Activated CD4-positive, alpha-beta T cell treated with anti-CD3 and anti-CD28 coated beads, Interleukin-2, Interleukin-4, amounts not matched to agents 100 ng/mL and 50 ng/mL, durations not matched to agents 16 hours and 8 hours (primary cell): ENCODE measurements around the gene HOXC9.
"Not testable (repeated sequence)": the region's sequence is repeated elsewhere in the genome, so short reads cannot be mapped to it uniquely, and the experiment has no call there.

Experiments
- DNase-seq: peaks from one replicate; pipeline ENCODE4 v3.0.0-alpha.2; 2020; ENCODE audit warnings: low spot score

Gene HOXC9

DNA sequence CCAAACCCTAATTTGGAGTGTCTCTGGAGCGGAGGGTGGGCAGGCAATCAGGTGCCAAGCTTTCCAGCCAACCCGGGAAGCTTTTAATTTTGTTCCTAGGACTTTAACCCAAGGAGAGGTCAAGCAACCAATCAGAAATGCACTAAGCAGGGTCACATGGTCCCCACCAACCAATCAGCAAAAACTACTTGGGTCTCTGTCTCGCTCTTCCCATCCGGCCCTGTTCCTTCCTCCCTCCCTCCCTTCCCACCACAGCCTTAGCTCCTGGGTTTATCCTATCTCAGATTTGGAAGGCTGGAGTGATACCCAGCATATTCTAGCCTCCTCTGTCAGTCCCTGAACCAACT lies 40.2 kb downstream of the HOXC9 start:
- no peak for DNase-seq

DNA sequence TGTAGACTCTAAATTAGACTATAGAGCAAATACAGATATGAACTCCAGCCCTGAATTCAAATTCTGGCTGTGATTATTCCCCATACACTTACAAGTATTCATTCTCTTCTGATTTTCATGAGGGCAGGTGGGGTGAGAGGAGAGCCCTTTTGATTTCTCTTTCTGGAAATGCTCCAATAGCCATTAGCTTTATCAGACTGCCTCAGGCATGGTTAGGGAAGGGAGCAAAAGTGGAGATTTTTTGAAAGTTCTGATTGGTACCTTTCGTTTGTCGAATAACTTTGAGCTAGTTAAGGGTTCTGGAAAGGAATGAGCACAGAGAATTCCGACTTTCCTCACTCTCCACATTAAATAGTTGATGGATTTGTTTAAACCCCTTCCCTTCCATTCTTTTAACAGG lies 40.7 kb downstream of the HOXC9 start:
- no peak for DNase-seq

DNA sequence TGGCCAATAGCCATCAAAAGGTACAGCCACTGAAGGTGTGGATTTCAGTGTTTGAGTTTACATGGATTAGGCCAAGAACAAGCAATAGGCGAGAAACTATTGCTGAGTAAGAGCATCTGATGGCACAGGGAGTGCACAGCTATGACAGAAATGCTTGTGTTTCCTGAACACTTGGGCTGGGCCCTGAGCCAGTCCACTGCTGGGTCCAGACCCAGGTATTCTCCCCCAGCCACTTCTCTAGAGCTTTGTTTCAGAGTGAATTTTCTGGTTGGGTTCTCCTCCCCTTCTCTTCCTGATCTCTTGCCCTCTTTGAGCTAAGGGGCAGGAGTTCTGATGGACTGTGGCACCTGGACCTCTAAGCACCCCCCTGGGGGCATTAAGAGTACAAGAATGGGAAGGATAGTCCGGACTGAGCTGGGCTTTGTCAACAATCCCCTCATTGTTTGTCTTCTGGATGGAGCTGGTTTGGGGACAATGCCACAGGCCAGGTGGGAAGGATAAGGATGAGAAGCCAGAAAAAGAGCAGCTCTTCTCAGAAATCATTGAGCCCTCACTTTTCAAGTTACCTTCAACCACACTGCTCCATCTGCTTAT lies 41.2 kb downstream of the HOXC9 start:
- no peak for DNase-seq

DNA sequence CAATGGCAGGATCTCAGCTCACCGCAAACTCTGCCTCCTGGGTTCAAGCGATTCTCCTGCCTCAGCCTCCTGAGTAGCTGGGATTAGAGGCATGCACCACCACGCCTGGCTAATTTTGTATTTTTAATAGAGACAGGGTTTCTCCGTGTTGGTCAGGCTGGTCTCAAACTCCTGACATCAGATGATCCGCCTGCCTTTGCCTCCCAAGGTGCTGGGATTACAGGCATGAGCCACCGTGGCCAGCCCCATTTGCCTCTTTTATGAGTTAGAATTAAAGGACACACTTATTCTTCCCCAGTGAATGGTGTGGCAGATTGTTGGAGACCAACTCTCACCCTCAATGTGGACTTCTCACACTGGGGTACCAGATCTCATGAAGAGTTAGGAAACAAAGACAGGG lies 42.1 kb downstream of the HOXC9 start:
- not testable (repeated sequence) for DNase-seq

DNA sequence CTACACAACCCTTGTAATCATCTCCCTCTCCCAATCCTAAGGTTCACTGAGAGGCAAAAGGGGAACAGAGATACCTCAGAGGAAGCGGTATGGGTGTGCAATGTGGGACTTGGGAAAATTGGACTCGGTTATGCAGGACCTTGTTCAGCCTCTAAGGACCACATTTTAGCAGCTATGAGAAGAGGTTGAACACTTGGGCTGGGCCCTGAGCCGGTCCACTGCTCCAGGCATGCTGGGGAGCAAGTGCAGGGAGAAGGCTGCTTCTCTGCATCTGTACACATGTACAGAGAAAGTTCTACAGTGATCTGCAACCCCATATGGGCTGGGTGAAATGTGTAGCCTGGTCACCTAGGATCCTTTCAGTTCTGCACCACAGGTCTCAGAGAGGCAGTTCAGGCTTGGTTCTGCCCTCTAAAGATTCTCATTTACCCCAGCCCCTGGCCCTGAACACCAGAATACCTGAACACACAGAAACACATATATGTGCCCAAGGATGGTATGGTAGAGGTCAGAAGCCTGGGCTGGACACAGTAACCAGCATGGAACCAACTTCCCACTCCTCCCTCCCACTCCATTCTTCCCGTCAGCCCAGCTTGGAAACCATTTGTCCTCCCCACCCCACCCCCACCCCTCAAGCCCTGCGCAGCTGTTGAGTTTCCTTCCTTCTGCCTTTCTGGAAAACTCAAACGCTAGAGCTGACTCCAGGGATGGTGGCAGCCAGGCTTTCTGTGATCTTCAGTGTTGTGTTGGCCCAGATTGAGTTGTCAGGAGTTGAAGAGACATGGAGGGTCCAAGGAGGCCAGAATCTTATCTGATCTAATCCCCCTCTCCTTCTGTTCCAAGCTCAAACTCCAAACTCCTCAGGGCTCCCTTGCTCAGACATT lies 43.3 kb downstream of the HOXC9 start:
- DNase-seq = no peak

DNA sequence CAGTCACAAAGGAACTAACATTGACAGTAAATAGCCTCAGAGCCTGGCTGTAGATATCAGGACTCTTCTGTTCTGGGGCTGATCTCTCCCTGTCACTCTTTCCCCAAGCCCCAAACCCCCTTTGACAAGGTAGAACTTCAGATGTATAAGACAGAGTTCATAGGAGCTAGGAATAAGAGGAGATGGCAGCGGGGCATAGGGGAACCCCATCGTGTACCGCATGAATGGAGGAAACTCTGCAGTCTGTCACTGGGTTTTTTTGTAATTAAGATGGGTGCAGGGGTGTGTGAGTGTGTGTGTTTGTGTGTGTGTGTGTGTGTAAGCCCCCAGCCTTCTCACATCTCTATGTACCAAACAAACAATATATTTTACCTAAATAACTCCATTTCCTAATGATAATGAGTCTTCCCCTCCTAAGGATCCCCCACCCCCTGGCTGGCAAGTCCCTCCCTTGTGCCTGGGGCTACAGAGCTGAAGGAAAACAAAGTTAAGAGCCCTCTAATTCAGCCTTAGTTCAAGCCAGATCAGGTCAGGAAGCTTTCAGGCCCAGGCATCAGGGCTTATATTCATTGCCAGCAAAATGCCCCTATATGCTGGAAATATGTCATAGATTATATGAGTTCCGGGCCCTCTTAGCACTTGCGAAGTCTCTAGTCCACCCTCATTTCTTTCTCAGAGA lies 44.6 kb downstream of the HOXC9 start:
- DNase-seq = no peak

DNA sequence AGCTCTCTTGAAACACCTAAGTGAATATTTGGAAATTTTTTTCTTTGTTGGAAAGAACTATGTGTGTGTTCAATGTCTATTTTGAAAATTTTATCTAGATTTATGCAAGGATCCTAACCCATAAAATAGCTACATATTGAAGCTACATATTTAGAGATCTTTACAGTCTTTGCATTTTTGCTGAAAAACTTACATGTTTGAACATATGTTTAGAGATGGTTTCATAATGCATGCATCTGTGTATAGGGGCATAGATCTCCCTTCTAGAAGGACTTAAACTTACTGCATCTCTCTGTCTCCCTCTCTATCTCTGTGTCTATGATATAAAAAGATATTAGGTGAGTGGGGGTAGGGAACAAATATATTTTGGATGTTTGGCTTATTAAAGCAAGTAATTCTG lies 45.4 kb downstream of the HOXC9 start:
- no peak for DNase-seq

DNA sequence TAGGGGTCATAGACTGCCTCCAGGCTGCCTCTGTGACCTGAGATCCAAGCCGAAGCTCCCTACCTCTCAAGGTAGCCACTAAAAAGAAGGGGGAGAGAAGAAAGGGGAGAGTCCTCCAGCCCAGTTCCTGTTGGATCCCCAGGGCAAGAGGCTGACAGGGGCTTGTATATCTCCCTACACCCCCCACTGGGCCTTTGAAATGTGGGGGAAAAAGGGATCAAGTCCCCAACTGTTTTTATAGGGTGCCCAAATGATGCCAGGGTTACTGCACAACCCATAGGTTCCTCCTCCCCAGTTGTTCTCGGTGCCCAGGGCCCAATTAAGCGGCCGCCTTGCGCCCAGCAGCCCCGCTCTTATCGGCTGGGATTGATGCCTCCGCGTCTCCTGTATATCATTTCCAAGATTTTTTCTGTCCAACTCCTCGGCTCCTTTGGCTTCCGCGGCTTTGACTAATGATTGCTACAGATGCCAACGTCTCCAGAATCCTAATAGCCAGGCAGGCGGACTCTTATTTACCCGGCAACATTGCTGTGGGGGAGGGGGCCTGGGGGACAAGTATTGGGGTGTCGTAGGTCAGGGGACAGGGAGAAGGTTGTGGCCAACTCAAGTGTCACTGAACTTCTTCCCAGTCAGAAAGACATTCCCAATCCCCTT lies 46.0 kb downstream of the HOXC9 start:
- DNase-seq = no peak

DNA sequence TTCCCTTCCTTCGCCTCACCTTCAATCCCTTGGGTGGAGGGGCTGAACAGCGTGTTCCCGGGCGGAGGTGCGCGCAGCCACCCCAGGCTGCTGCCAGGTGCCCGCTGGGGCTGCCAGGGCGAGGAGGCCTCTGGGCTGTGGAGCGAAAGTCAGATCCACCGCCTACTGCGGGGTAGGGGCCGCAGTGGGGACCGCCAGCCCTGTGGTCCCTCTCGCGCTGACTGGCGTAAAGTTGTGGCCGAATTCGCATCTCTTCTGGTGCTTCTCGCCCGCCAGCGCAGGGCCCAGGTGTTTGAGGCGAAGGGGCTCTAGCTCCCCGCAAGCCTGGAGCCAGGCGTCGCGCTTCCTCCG lies 46.8 kb downstream of the HOXC9 start:
- no peak for DNase-seq

DNA sequence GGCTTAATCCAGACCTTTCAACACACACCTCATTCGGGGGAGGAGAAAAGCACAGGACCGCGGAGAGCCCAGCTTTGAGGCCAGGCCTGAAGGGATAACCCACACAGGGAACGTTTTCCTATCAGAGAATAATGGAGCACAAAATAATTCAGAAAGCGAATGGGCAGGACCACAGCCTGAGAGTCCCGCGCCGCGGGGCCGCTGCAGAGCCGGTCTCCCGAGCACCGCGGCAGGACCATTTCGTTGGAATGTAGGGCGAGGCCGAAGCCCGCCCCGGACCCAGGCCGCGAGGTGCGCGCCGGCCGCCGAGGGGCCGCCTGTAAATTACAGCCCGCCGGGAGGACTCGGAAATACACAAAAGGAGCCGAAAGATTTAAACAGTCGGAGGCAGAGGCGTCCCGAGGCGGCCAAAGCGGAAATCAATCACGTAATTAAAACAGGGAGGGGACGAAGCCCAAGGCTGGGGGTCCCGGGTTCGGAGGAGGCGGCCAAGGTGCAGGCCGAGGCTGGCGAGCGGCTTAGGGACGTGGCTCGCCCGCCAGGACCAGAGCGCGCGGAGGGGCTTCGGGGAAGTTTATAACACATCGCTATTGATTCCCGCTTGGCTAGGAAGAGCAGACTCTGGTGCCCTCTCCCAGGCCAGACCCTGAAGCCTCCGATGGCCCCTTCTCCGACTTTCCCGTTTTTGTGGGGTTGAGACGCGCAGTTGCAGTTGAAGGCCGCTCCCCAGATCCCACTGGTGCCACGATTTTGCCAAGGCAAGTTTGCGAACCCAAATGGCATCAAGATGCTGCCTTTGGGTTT lies 47.4 kb downstream of the HOXC9 start:
- DNase-seq = no peak

DNA sequence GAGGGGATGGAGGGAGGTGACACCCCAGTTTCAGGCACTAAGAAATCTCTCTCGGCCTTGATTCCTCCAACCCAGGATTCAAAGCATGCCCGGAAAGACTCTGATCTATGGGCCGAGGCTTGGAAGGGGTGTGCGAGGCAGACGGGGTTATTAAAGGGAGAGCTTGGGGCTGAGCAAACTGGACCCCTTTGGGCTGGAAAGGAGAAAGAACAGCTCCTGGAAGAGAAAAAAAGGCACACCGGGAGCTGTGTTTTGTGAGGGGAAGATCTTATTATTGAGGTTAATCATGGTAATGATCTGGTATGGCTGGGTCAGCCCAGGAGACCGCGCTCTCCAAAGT lies 48.0 kb downstream of the HOXC9 start:
- DNase-seq = no peak

DNA sequence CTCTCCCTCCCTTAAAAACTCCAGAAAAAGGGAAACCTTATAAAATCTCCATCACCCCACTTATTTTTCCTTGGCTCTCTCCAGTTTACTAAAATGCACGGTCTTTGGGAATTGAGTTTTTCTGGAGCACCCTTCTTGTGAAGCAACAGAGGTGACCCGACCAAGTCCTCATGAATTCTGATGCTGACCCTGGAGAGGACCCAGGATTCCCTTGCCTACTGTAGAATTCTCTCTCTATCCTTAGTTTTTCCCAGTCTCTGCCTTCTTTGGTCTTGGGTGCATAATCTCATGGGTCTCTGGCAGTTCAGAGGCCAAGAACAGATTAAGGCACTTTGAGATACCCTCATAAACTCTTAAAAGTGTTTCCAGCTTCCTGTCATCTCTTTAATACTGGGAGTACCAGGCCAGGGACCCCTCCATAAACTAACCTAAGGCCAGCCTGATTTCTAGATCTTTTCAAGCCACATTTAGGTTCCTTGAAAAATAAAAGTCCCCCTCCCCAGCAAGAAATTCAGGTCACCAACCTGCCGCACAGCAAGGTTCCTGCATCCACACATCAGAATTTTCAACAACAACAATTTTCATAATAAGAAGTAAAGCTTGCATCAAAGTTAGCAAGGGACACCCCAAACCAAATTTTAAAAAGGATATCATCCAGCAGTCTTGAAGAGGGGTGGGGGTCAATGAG lies 48.6 kb downstream of the HOXC9 start:
- DNase-seq = no peak

DNA sequence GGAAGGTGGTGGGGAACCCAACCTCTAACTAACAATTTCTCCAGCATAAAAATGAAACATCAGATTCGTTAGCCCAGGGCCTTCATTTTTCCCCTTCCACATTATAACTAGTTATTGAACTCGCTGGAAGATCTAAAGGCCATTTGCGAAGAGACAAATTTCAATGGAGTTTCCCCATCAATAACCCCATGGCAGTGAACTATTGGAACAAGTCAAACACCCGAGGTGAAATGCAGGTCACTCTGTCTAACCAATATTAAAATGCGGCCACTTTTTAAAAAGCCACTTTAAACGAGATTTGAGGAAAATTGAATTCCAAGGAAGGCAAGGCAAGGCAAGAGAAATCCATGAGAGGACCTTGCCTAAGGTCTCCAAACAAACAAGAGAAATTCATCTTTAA lies 49.1 kb downstream of the HOXC9 start:
- no peak for DNase-seq

DNA sequence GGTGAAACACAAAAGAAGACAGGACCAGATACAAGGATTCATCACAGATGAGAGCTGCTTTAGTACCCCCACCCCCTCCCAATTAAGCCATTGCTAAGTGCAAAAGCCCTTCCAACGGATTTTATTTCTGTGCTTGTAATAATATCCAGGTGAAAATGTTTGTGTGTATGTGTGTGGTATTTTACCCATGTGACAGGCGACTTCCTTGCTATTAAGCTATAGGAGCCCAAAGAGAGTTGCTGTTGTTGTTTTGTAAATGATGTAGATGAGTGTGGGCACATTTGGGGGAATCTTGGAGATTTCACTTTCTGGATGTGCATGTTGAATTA lies 50.5 kb downstream of the HOXC9 start:
- DNase-seq = no peak

DNA sequence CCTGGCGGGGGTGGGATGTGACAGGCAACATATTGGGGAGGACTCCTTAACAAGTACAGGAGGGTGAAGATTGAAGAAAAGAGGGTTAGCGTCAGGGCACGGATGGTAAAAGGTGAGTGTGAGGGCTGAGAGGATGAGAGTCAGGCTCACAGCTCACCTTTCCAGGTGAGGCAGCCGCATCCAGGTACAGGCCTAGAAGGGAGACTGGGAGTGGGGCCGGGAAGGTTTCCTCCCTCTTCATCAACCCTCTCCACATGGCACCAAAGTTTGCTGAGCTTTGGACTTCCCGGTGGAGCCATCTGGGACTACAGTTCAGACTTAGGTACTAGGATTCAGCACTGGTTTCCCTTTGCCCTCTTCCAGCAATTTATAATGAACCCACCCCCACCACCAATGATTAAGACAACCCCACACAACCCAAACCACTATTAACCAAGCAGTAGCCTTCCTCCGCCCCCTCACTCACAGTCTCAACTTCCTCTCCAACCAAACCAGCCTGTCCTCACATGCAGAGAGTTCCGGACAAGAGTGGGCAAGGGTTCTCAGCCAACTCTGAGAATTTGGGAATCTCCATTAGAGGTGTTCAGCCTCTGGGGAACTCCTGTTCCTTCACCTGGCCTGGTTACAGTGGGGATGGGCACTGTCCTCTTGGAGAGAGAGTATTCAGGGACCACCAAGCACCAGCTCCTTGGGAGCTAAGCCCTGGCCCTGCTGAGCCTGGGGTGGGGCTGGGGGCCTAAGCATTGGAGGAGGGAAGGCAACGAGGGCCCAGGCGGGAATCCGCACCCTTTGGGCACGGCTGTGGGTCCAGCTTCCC lies 51.3 kb downstream of the HOXC9 start:
- no peak for DNase-seq

DNA sequence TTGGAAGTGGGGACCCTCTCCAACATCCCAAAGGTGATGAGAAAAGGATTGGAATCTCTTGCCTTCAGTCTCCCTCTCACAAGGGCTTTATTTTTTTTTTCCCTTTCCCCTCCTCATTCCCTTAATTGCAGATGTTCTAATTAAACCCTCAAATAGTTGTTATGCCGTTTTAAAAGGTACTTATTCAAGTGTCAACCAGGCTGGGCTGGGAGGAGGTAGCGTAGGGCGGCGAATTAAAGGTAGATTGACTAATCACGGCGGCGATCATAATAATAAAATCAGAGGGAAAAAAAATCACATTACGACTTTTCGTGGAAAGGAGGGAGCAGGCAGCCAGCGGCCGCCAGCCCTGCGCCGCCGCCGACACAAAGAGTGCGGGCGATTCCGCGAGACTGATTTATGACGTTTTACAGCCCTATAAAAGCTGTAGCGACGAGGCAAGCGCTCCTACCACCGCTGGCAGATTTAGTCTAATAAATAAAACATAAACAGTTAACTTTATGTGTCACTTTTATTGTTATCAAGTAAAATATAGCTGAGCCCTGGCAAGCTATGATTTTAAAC lies 52.0 kb downstream of the HOXC9 start:
- DNase-seq = no peak

DNA sequence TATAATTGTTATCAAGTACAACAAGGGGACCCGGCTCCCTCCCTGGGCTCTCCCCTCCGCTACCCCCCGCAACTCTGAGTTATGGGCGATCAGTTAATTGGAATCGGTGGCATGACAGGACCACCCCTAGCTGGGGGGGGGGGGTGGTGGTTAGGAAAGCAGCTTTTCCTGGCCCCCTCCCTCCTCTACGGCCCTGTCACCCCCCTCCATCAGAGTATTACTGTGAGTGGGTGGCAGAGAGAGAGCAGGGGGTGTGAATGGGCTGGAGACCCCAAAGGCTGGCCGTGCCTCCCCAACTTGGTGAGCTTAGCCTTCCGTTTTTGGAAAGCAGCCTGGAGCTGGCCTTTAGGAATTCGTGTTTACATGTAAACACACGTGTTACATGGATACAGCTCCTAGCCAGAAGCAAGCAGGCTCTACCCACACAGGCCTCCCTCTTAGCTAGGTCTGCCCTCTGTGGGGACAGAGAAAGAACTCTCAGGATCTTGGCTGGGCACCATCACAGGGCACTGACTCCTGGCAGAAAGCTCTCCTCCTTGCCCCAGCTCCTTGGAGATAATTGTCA lies 52.6 kb downstream of the HOXC9 start:
- no peak for DNase-seq
